HG02885 (cell line): Measurements from ENCODE around the gene MTMR12.
"Not testable (repeated sequence)": the region's sequence is repeated elsewhere in the genome, so short reads cannot be mapped to it uniquely, and the experiment has no call there.

Source experiments
- ATAC-seq: cut with Tn5 transposase; IDR thresholded peaks from one replicate; pipeline ENCODE4 v1.9.1; 2021; ENCODE audit warnings: mild to moderate bottlenecking; ENCODE audit not compliant: unreplicated experiment, poor library complexity

The MTMR12 gene

GRCh38 chr5:32245742-32246141 is 67.0 kb downstream of the MTMR12 start:
- ATAC-seq, result no peak

GRCh38 chr5:32244017-32244416 is 68.7 kb downstream of the MTMR12 start:
- no peak for ATAC-seq

- ATAC-seq, result no peak
These were observed 71.5 kb downstream of the MTMR12 start for GRCh38 chr5:32241034-32241783.

- no peak for ATAC-seq
These were observed 73.4 kb downstream of the MTMR12 start for GRCh38 chr5:32239385-32239784.

GRCh38 chr5:32233696-32234447 is 78.9 kb downstream of the MTMR12 start:
- no peak for ATAC-seq

- ATAC-seq, result no peak
These were observed 79.5 kb downstream of the MTMR12 start for GRCh38 chr5:32233220-32233695.

- ATAC-seq, result peak; percentile 89
These were observed 80.1 kb downstream of the MTMR12 start for GRCh38 chr5:32232441-32233219.

- ATAC-seq, result peak; percentile 5
These were observed 80.8 kb downstream of the MTMR12 start for GRCh38 chr5:32231929-32232328.

- no peak for ATAC-seq
These were observed 81.5 kb downstream of the MTMR12 start for GRCh38 chr5:32231241-32231640.

- no peak for ATAC-seq
These were observed 82.2 kb downstream of the MTMR12 start for GRCh38 chr5:32230356-32231099.

- no peak for ATAC-seq
These were observed 83.2 kb downstream of the MTMR12 start for GRCh38 chr5:32229586-32229985.

GRCh38 chr5:32228816-32229215 is 83.9 kb downstream of the MTMR12 start:
- no peak for ATAC-seq

- ATAC-seq, result no peak
These were observed 87.3 kb downstream of the MTMR12 start for GRCh38 chr5:32225445-32225844.

- ATAC-seq, result no peak
These were observed 88.6 kb downstream of the MTMR12 start for GRCh38 chr5:32223972-32224609.

- ATAC-seq, result no peak
These were observed 89.8 kb downstream of the MTMR12 start for GRCh38 chr5:32222723-32223470.

- ATAC-seq, result peak; percentile 74
These were observed 94.8 kb downstream of the MTMR12 start for GRCh38 chr5:32217886-32218396.

- ATAC-seq, result not testable (repeated sequence)
These were observed 98.4 kb downstream of the MTMR12 start for GRCh38 chr5:32214344-32214743.

GRCh38 chr5:32210151-32210550 is 102.6 kb downstream of the MTMR12 start:
- ATAC-seq, result no peak

- ATAC-seq, result not testable (repeated sequence)
These were observed 103.9 kb downstream of the MTMR12 start for GRCh38 chr5:32208837-32209236.
